ENCODE measurements around the gene PABPN1L. TPM values are rescaled to one million over a fixed set of nuclear protein-coding genes. Genes with fewer than 3 reads are reported as not detected.

The PABPN1L gene
- total and polyA plus RNA-seq, 2 donors (not counting 3 experiments of a cell fraction or from before 2014, with no cell fraction given) = not detected

GRCh38 chr16:88906020-88906419 lies 39.6 kb upstream of the PABPN1L start:
- H3K4me2 ChIP-seq (ENCODE audit: insufficient read depth, low read length) = no peak overlapping the region
- no peaks in the 10 kb centered on the region for H3K4me1 ChIP-seq (ENCODE audit: control insufficient read depth, extremely low read depth, insufficient read depth, low read length)
- POLR2A ChIA-PET = no interaction called here
- intact Hi-C loops (cut with micrococcal nuclease) (no loop called here), dilution Hi-C loops (cut with MboI; ENCODE audit: extremely low pct_ligation_motif_present, low sequenced_read_pairs) (no loop called here)
- no peak overlapping the region for H3K9ac ChIP-seq (replicated peaks; ENCODE audit: extremely low read depth, insufficient read depth, low read length)
- no peak for DNase-seq (ENCODE audit: low read depth, low spot score)
- H3K36me3 ChIP-seq (ENCODE audit: control insufficient read depth in 2 of 2, extremely low read depth in 1 of 2, insufficient read depth in 2 of 2, low read length in 2 of 2) = no peaks in the 10 kb centered on the region
- H3K4me3 ChIP-seq (replicated peaks in 1 of 3; ENCODE audit: insufficient read depth in 1 of 3, low read depth in 1 of 3, low read length in 3 of 3) = no peak overlapping the region
- no peak for TF ChIP-seq MAX (IDR thresholded peaks at IDR 0.05; ENCODE audit: insufficient read depth, insufficient read length)
- TF ChIP-seq POLR2AphosphoS5 (IDR thresholded peaks at IDR 0.05; ENCODE audit: insufficient read depth, low read depth, low read length) = no peak
- TF ChIP-seq MYC (IDR thresholded peaks at IDR 0.05; ENCODE audit: low read depth, low read length) = no peak
- no peak for TF ChIP-seq CTCF (IDR thresholded peaks at IDR 0.05; ENCODE audit: extremely low read depth in 1 of 2, insufficient read depth in 1 of 2, low read depth in 1 of 2, low read length in 2 of 2)
- TF ChIP-seq JUN (IDR thresholded peaks at IDR 0.05; ENCODE audit: borderline replicate concordance, insufficient read depth, insufficient read length, low read depth) = no peak
- TF ChIP-seq GATA2 (IDR thresholded peaks at IDR 0.05; ENCODE audit: insufficient read depth, insufficient read length, low read depth, low read length) = no peak
- TF ChIP-seq FOS (IDR thresholded peaks at IDR 0.05; ENCODE audit: borderline replicate concordance, insufficient read depth, low read length) = no peak
- no peak for TF ChIP-seq EZH2 (IDR thresholded peaks at IDR 0.05; ENCODE audit: borderline replicate concordance, low read depth, low read length, severe bottlenecking)
- TF ChIP-seq POLR2A (IDR thresholded peaks at IDR 0.05; ENCODE audit: low read depth, low read length) = no peak
- no TSS peak for BruUV-seq (replicated peaks)
- CTCF ChIA-PET = interaction anchor here (0.6 to 1.3 kb wide), 2 partner anchors 19 to 99 kb away, joined by 3 read pairs; no protein-coding TSS in a partner anchor
- H3K27ac ChIP-seq (ENCODE audit: insufficient read depth, low read depth, low read length) = no peak overlapping the region
- no peaks in the 10 kb centered on the region for H3K9me3 ChIP-seq (replicated peaks; ENCODE audit: control insufficient read depth, insufficient read depth, low read length)
- H4K20me1 ChIP-seq (replicated peaks; ENCODE audit: control insufficient read depth, extremely low read depth, insufficient read depth, low read length) = no peaks in the 10 kb centered on the region
- H3K27me3 ChIP-seq (ENCODE audit: control insufficient read depth in 2 of 2, insufficient read depth in 2 of 2, low read length in 2 of 2) = no peaks in the 10 kb centered on the region
- no peak overlapping the region for H2AFZ ChIP-seq (ENCODE audit: low read depth, low read length)
- no peaks in the 10 kb centered on the region for H3K79me2 ChIP-seq (ENCODE audit: control insufficient read depth, insufficient read depth, low read length)
- no peak for FAIRE-seq
- H3K9me1 ChIP-seq (replicated peaks; ENCODE audit: control insufficient read depth, extremely low read depth, insufficient read depth, low read length) = no peaks in the 10 kb centered on the region

Measured in endothelial cell of umbilical vein (primary cell).